Muscle layer of duodenum (tissue), 2 donors: ENCODE results near the gene SLFN13.

Experiments used
- H3K27ac ChIP-seq: one replicate; pipeline ENCODE4 v1.7.0; 2013; ENCODE audit warnings: mild to moderate bottlenecking, low read length
- H3K27me3 ChIP-seq: one replicate; pipeline ENCODE4 v1.7.0; 2013; ENCODE audit warnings: low read depth, mild to moderate bottlenecking, control low read depth, low read length
- H3K36me3 ChIP-seq, 2 donors: one replicate each; pipeline ENCODE4 v1.7.0; 2013; ENCODE audit warnings: low read length in 2 of 2, control low read depth in 1 of 2, mild to moderate bottlenecking in 1 of 2; ENCODE audit not compliant: insufficient read depth in 2 of 2, control insufficient read depth in 1 of 2
- H3K4me1 ChIP-seq, 2 donors: one replicate each; pipeline ENCODE4 v1.7.0; 2013; ENCODE audit warnings: low read length in 2 of 2, mild to moderate bottlenecking in 2 of 2, control low read depth in 1 of 2, moderate library complexity in 1 of 2; ENCODE audit not compliant: insufficient read depth in 2 of 2, control insufficient read depth in 1 of 2
- H3K4me3 ChIP-seq, 2 donors: one replicate each; pipeline ENCODE4 v1.7.0; 2013; ENCODE audit warnings: low read length in 2 of 2, low read depth in 1 of 2, mild to moderate bottlenecking in 1 of 2
- H3K9me3 ChIP-seq, 2 donors: one replicate each; pipeline ENCODE4 v1.7.0; 2013; ENCODE audit warnings: low read length in 2 of 2, control low read depth in 1 of 2, mild to moderate bottlenecking in 1 of 2; ENCODE audit not compliant: control insufficient read depth in 1 of 2
- donor health status: healthy.

The SLFN13 gene

DNA sequence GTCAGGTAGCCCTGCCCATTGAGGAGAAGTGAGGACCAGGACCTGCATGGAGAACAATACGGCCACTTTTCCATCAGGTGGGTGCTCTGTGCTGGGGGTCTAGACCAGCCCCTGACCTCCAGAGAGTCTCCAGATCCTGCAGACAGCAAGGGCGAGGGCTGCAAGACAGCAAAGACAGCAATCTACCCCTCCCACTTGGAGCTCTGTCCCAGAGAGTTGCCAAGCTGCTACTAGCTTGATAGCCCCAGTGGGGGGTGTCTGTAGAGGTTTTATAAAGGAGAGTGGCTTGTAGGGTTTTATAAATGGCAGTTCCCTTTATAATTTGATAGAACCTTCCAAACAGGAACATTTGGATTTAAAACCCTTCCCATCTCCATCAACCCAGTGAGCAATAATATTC is 58.4 kb downstream of the SLFN13 start:
- Histone ChIP-seq H3K27me3 (no peaks in the 10 kb centered on the region), H3K36me3 (no peaks in the 10 kb centered on the region), H3K27ac (no peak overlapping the region), H3K4me3 (no peak overlapping the region), H3K4me1 (no peaks in the 10 kb centered on the region), H3K9me3 (no peaks in the 10 kb centered on the region)

DNA sequence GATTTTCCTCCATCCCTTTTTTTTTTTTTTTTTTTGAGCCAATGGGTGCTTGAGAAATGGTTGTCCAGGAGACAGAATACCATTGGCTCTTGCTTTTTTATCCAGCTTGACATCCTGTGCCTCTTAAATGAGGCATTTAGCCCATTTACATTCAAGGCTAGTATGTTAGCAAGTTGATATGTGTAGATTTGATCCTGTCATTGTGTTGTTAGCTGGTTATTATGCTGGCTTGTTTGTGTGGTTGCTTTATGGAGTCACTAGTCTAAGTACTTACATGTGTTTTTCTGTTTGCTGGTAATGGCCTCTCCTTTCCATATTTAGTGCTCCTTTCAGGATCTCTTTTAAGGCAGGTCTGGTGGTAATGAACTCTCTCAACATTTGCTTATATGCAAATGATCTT is 61.1 kb downstream of the SLFN13 start:
- Histone ChIP-seq H3K9me3 (peaks cover 0 to 6% of the 10 kb centered on the region in 2 donors), H3K27ac (no peak overlapping the region), H3K4me1 (no peaks in the 10 kb centered on the region), H3K36me3 (no peaks in the 10 kb centered on the region), H3K27me3 (no peaks in the 10 kb centered on the region), H3K4me3 (no peak overlapping the region)
